ENCODE measurements around the gene MYH11.

GRCh38 chr16:15846510-15846909, 10.3 kb downstream of the MYH11 start:
- TF ChIP-seq CTCF (CRISPR knock-in tag; IDR thresholded peaks at IDR 0.05) (no peak), POLR2A (IDR thresholded peaks at IDR 0.05; ENCODE audit: insufficient read depth in 1 of 2, low read depth in 2 of 2, low read length in 2 of 2) (no peak), HNRNPL (IDR thresholded peaks at IDR 0.05; ENCODE audit: low read depth, low read length) (no peak), EP300 (IDR thresholded peaks at IDR 0.05; ENCODE audit: low read depth in 2 of 2, low read length in 2 of 2) (no peak), EP300 (CRISPR knock-in tag; IDR thresholded peaks at IDR 0.05; ENCODE audit: borderline replicate concordance) (no peak), ZNF263 (CRISPR knock-in tag; IDR thresholded peaks at IDR 0.05) (no peak), CENPBD1 (CRISPR knock-in tag; IDR thresholded peaks at IDR 0.05; ENCODE audit: borderline replicate concordance, low read depth) (no peak), RXRA (CRISPR knock-in tag; IDR thresholded peaks at IDR 0.05) (no peak), HOXA5 (CRISPR knock-in tag; IDR thresholded peaks at IDR 0.05) (no peak)

Data from HepG2 (cell line).